ENCODE data around the gene TMEM242.

TMEM242 gene

DNA sequence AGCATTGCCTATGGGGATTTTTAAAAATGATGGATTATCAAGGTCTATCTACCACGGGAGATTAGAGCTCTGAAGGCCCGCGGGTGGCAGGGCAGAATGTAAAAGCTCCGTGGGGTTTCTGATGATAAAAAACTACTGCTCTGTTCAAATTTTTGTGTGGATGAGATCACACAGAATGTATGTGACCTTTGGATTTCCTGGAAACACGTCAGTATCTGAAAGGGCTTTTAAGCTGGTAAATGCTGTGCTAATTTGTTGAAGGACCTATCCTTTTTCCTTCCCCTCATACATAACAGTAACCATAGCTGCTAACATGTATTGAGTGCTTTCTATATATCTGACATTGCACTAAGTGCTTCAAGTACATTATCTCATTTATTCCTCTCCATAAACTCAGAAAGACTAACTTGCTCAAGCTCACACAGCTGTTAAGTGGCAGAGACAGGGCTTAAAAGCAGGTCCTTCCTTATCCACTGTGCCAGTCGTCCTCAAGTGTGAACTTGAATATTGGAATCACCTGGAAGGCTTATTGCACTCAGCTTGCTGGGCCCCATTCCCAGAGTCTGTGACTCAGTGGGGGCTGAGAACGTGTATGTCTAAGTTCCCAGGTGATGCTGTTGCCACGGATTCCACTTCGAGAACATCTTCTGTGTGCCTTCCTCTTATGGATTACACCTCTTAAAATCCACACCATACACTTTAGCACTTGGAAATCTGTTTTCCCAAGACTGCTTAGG is 1.9 kb upstream of the TMEM242 start:
- TF ChIP-seq, protein P1, sequence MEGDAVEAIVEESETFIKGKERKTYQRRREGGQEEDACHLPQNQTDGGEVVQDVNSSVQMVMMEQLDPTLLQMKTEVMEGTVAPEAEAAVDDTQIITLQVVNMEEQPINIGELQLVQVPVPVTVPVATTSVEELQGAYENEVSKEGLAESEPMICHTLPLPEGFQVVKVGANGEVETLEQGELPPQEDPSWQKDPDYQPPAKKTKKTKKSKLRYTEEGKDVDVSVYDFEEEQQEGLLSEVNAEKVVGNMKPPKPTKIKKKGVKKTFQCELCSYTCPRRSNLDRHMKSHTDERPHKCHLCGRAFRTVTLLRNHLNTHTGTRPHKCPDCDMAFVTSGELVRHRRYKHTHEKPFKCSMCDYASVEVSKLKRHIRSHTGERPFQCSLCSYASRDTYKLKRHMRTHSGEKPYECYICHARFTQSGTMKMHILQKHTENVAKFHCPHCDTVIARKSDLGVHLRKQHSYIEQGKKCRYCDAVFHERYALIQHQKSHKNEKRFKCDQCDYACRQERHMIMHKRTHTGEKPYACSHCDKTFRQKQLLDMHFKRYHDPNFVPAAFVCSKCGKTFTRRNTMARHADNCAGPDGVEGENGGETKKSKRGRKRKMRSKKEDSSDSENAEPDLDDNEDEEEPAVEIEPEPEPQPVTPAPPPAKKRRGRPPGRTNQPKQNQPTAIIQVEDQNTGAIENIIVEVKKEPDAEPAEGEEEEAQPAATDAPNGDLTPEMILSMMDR (conservative IDR thresholded peaks at IDR 0.05; ENCODE audit: low read depth, low read length), result no peak
- peak; percentile 82 for DNase-seq (ENCODE audit: low read depth)
- no peak overlapping the region for H3K4me3 ChIP-seq (ENCODE audit: low read depth, low read length)

DNA sequence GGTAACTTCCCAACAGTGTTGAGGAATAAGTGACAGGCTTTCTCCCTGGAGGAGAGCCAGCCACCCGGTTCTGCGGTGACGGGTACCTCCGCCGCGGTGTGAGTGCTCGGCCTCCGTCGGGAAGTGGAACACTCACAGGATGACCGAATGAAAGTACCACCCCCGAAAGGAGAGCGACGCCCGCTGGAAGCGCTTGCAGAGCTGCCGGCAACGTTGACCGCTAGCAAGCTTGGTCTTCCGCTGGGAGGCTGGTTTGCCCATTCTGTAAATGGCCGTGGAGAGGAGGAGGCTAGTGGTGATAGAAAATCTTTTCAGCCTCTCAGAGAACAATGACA is 614 bp upstream of the TMEM242 start:
- TF ChIP-seq, protein P1 (conservative IDR thresholded peaks at IDR 0.05; ENCODE audit: low read depth, low read length), result peak; percentile 32
- DNase-seq (ENCODE audit: low read depth), result peak; percentile 89

DNA sequence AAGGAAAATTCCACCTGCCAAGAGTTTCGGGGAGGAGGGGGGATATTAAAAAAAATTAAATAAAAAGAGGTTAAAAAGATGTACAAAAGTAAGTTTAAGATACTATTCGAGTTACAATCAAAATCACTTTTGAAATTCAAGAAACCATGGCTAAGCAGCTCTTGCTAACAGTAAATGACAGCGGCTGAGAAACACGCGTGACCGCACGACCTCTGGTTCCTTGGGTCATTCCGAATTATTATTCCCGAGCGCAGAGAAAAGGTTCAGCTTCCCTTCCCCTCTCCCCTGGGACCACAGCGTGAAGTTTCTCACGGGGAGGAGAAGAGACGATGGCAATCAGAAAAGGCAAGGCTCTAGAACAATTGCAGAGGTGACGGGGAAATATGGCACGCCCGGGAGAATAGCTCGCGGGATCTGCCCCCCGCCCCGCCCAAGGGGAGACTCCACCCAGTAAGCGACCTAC is 496 bp downstream of the TMEM242 start:
- DNase-seq (ENCODE audit: low read depth), result peak; percentile 88
- TF ChIP-seq, protein P1 (conservative IDR thresholded peaks at IDR 0.05; ENCODE audit: low read depth, low read length), result no peak
- peak overlapping the region; percentile 91 for H3K4me3 ChIP-seq (ENCODE audit: low read depth, low read length)

More for the DNA sequence above, 614 bp upstream of the TMEM242 start:
- H3K4me3 ChIP-seq (ENCODE audit: low read depth, low read length), result peak overlapping the region; percentile 91

DNA sequence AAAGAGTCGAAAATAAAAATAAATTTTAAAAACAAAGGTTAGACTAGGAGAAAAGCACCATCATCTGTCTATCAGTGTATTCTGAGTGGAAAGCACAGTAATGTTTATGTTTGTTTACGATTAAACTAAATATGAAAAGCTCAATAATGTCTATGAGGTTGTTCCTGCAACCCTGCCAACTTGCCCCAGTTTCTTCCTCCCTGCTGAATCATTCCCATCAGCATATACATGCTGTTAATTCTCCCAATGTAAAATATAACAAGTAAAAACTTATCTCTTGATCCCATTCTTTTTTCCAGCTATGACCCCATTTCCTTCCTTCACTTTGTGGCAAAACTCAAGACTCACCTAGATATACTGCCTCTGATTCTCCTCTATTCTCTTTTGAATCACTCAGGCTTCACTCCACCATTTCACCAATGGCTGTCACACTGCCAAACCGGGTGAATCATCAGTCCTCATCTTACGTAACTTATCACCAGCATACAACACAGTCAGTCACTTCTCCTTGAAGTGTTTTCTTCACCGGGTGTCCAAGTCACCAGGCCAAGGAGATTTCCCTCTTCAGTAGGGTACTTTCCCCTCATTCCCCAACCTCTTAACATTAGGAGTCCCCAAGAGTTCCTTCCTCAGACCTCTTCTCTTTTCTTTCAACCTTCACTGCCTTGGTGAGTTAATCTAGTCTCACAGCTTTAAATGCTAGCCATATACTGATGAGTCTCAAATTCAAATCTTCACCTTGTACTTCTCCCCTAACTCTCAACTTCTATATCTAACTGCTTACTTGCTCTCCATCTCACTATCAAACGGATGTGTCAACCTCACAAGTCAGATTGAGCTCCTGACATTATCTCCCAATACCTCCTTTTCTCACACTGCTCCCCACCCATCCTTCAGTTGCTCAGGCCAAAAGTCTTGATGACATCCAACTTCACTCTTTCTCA is 6.2 kb downstream of the TMEM242 start:
- DNase-seq (ENCODE audit: low read depth), result peak; percentile 92
- TF ChIP-seq, protein P1 (conservative IDR thresholded peaks at IDR 0.05; ENCODE audit: low read depth, low read length), result no peak
- no peak overlapping the region for H3K4me3 ChIP-seq (ENCODE audit: low read depth, low read length)

DNA sequence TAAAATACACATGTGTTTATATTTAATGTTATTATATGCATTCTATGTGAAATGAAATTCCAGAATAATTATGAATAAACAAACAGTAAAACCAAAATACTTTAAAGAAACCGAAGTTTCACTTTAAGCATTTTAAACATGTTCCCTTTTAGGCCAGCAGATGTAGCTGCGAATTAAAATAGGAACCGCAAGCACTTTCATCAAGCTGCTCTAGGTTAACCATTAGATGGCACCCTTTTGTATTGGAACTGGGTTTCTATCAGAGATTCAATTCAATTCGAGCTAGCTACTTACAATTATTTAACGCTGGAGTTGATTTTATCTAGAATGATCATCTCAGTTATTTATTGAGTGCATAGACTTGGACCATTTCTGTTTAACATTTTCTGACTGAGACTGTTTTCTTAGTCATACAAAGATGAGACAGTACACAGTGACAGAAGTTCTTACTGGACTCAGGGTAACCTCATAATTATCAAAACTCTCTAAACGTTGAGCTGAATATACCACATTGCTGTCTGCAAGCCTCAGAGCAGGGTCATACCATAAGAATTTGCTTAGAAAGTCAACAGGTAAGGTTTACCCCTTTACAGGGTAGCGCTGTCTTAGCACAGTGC is 8.5 kb downstream of the TMEM242 start:
- TF ChIP-seq, protein P1 (conservative IDR thresholded peaks at IDR 0.05; ENCODE audit: low read depth, low read length), result peak; percentile 87
- peak; percentile 91 for DNase-seq (ENCODE audit: low read depth)
- no peak overlapping the region for H3K4me3 ChIP-seq (ENCODE audit: low read depth, low read length)

DNA sequence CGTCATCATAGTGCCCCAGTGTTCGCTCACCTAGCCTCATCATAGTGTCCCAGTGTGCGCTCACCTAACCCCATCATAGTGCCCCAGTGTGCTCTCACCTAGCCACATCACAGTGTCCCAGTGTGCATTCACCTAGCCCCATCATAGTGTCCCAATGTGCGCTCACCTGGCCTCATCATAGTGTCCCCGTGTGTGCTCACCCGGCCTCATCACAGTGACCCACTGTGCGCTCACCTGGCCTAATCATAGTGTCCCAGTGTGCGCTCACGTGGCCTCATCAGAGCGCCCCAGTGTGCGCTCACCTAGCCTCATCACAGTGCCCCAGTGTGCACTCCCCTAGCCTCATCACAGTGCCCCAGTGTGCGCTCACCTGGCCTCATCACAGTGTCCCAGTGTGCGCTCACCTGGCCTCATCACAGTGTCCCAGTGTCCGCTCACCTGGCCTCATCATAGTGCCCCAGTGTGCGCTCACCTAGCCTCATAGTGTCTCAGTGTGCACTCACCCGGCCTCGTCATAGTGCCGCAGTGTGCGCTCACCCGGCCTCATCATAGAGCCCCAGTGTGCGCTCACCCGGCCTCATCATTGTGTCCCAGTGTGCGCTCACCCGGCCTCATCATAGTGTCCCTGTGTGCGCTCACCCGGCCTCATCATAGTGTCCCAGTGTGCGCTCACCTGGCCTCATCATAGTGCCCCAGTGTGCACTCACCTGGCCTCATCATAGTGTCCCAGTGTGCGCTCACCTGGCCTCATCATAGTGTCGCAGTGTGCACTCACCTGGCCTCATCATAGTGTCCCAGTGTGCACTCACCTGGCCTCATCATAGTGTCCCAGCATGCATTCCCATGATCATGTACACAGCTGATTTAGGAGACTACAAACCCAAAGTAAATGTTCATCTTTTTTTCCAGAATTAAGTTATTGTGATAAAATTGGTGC is 9.5 kb downstream of the TMEM242 start:
- H3K4me3 ChIP-seq (ENCODE audit: low read depth, low read length), result no peak overlapping the region
- TF ChIP-seq, protein P1 (conservative IDR thresholded peaks at IDR 0.05; ENCODE audit: low read depth, low read length), result no peak
- no peak for DNase-seq (ENCODE audit: low read depth)

Measured in choroid plexus epithelial cell (primary cell).